ENCODE data around the gene SNCB.

SNCB gene

GRCh38 chr5:176647843-176648473 lies 17.6 kb upstream of the SNCB start:
- TF ChIP-seq SPI1 (IDR thresholded peaks at IDR 0.05; ENCODE audit: borderline replicate concordance, low read depth) (no peak), POLR2AphosphoS5 (IDR thresholded peaks at IDR 0.05; ENCODE audit: low read depth) (no peak), REST (IDR thresholded peaks at IDR 0.05; ENCODE audit: insufficient replicate concordance, low read depth) (no peak), GABPA (IDR thresholded peaks at IDR 0.05; ENCODE audit: low read depth) (no peak), CTCF (IDR thresholded peaks at IDR 0.05; ENCODE audit: insufficient read depth, low read length) (no peak)
- peak overlapping the region; percentile 52 for H3K4me3 ChIP-seq (replicated peaks; ENCODE audit: insufficient read depth, low read length)
- no peak overlapping the region for H3K27ac ChIP-seq (replicated peaks)
- no peak for DNase-seq (ENCODE audit: low read depth in 1 of 2, low spot score in 1 of 2)
- H3K27me3 ChIP-seq (ENCODE audit: insufficient read depth, poor library complexity, severe bottlenecking) = no peaks in the 10 kb centered on the region

- peak within 1 kb of the TSS; percentile 52 for H3K4me3 ChIP-seq (replicated peaks; ENCODE audit: insufficient read depth, low read length)
- no peak for TF ChIP-seq SPI1 (IDR thresholded peaks at IDR 0.05; ENCODE audit: borderline replicate concordance, low read depth)
- TF ChIP-seq POLR2AphosphoS5 (IDR thresholded peaks at IDR 0.05; ENCODE audit: low read depth) = peak; percentile 68
- peak; percentile 45 for TF ChIP-seq REST (IDR thresholded peaks at IDR 0.05; ENCODE audit: insufficient replicate concordance, low read depth)
- peak; percentile 92 to 98 for DNase-seq (ENCODE audit: low read depth in 1 of 2, low spot score in 1 of 2)
- no peak within 1 kb of the TSS for H3K27ac ChIP-seq (replicated peaks)
- no peaks in the 10 kb centered on the region for H3K27me3 ChIP-seq (ENCODE audit: insufficient read depth, poor library complexity, severe bottlenecking)
Observed at GRCh38 chr5:176647030-176647842, 16.9 kb upstream of the SNCB start, which contains the start of gene TSPAN17. Gene TSPAN17, plus strand, starts transcription at chr5:176647484. Its CDS starts 132 bp downstream, at chr5:176647616.

GRCh38 chr5:176646707-176647029 lies 16.3 kb upstream of the SNCB start:
- Histone ChIP-seq H3K27ac (replicated peaks) (no peak overlapping the region), H3K4me3 (replicated peaks; ENCODE audit: insufficient read depth, low read length) (peak overlapping the region; percentile 30), H3K27me3 (ENCODE audit: insufficient read depth, poor library complexity, severe bottlenecking) (no peaks in the 10 kb centered on the region)
- TF ChIP-seq CTCF (IDR thresholded peaks at IDR 0.05; ENCODE audit: insufficient read depth, low read length) (no peak), SPI1 (IDR thresholded peaks at IDR 0.05; ENCODE audit: borderline replicate concordance, low read depth) (no peak), REST (IDR thresholded peaks at IDR 0.05; ENCODE audit: insufficient replicate concordance, low read depth) (no peak), POLR2AphosphoS5 (IDR thresholded peaks at IDR 0.05; ENCODE audit: low read depth) (no peak), GABPA (IDR thresholded peaks at IDR 0.05; ENCODE audit: low read depth) (no peak)
- DNase-seq (ENCODE audit: low read depth in 1 of 2, low spot score in 1 of 2) = no peak
